ENCODE data around the gene SRCAP. TPM values are rescaled to one million over a fixed set of nuclear protein-coding genes. Genes with fewer than 3 reads are reported as not detected.
A peak's percentile ranks its signal among the peaks of the same experiment; 100 is the strongest.

SRCAP gene
- total RNA-seq, 1 experiment from 2014 or later: 13.2 TPM

- H3K9ac ChIP-seq (ENCODE audit: low read length): no peak overlapping the region
- no peaks in the 10 kb centered on the region for H3K27me3 ChIP-seq (ENCODE audit: low read length)
- H3K9me2 ChIP-seq (replicated peaks; ENCODE audit: insufficient read depth, low read length): no peaks in the 10 kb centered on the region
- peaks cover 8% of the 10 kb centered on the region; the same call in 1 of the 2 replicates for H3K36me3 ChIP-seq (ENCODE audit: insufficient read depth, low read length)
- no peak for DNase-seq
- no peak overlapping the region for H3K4me2 ChIP-seq (ENCODE audit: low read depth, low read length, poor library complexity, severe bottlenecking)
- H3K27ac ChIP-seq (ENCODE audit: low read length): no peak overlapping the region
- H3K9me3 ChIP-seq (ENCODE audit: low read length): no peaks in the 10 kb centered on the region
- no peak overlapping the region for H2AFZ ChIP-seq (ENCODE audit: low read length)
- H4K20me1 ChIP-seq (ENCODE audit: insufficient read depth, low read depth, low read length): no peaks in the 10 kb centered on the region
- peaks cover 33% of the 10 kb centered on the region for H3K4me1 ChIP-seq (ENCODE audit: low read length)
- peaks cover 24% of the 10 kb centered on the region for H3K79me2 ChIP-seq (ENCODE audit: low read length)
- H3K4me3 ChIP-seq (ENCODE audit: low read length): no peak overlapping the region
Observed at GRCh38 chr16:30655815-30656347, 43.1 kb upstream of the SRCAP start.

DNA sequence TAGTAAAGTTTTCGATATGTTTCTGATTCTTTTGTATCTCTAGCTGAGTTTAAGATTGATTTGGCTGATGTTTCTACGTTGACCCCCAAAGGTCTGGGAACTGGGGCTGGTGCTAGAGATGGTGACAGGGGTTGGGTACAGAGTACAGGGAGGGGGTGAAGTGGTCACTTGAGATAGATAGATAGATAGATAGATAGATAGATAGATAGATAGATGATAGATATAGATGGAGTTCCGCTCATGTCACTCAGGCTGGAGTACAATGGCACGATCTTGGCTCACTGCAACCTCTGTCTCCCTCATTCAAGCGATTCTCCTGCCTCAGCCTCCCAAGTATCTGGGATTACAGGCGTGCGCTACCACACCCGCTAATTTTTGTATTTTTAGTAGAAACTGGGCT lies 42.6 kb upstream of the SRCAP start:
- Histone ChIP-seq H3K27me3 (ENCODE audit: low read length) (no peaks in the 10 kb centered on the region), H3K4me1 (ENCODE audit: low read length) (peaks cover 38% of the 10 kb centered on the region), H3K9me3 (ENCODE audit: low read length) (no peaks in the 10 kb centered on the region), H3K36me3 (ENCODE audit: insufficient read depth, low read length) (peaks cover 13% of the 10 kb centered on the region; the same call in 1 of the 2 replicates), H3K9ac (ENCODE audit: low read length) (0 out of 2 replicates have a peak overlapping the region, but pooled peaks have one; percentile 84), H3K27ac (ENCODE audit: low read length) (no peak overlapping the region), H3K4me2 (ENCODE audit: low read depth, low read length, poor library complexity, severe bottlenecking) (no peak overlapping the region), H3K79me2 (ENCODE audit: low read length) (peaks cover 29% of the 10 kb centered on the region), H3K9me2 (replicated peaks; ENCODE audit: insufficient read depth, low read length) (no peaks in the 10 kb centered on the region), H2AFZ (ENCODE audit: low read length) (no peak overlapping the region), H4K20me1 (ENCODE audit: insufficient read depth, low read depth, low read length) (no peaks in the 10 kb centered on the region), H3K4me3 (ENCODE audit: low read length) (no peak overlapping the region)
- DNase-seq: no peak

DNA sequence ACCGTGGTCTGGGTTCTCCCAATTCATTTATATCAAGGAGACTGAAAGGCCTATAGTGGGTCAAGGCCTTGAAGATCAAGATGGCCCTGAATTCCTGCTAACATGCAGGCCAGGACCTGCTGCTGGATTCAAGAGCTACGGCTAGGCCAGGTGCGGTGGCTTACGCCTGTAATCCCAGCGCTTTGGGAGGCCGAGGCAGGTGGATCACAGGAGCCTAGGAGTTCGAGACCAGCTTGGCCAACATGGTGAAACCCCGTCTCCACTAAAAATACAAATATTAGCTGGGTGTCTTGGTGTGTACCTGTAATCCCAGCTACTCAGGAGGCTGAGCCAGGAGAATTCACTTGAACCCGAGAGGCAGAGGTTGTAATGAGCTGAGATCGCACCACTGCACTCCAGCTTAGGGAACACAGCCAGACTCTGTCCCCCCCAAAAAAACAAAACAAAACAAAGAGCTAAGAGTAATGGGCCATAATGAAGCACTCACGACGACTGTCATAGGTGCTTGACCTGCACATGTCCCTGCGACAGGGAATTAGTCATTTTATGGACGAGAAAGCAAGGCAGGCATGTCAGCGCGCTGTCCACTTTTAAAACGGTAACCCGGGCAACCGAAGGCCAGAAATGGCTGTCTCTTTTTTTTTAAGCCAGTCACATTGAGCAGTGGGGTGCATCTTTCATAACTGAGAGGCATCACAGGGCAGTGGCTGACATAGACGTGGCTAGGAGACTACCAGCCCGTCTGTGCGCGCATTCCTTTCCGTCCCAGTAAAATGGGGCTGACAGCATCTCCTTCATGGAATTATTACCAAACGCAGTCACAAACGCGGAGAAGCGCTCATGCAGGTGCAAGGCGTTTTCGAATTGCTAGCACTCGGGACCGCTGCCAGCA lies 41.8 kb upstream of the SRCAP start:
- H3K9ac ChIP-seq (ENCODE audit: low read length): peak overlapping the region; percentile 84
- peak overlapping the region; percentile 71 for H3K4me3 ChIP-seq (ENCODE audit: low read length)
- peaks cover 36% of the 10 kb centered on the region for H3K4me1 ChIP-seq (ENCODE audit: low read length)
- H3K27ac ChIP-seq (ENCODE audit: low read length): peak overlapping the region; percentile 51
- peaks cover 32% of the 10 kb centered on the region for H3K79me2 ChIP-seq (ENCODE audit: low read length)
- H3K36me3 ChIP-seq (ENCODE audit: insufficient read depth, low read length): peaks cover 19% of the 10 kb centered on the region
- H3K9me2 ChIP-seq (replicated peaks; ENCODE audit: insufficient read depth, low read length): no peaks in the 10 kb centered on the region
- no peaks in the 10 kb centered on the region for H4K20me1 ChIP-seq (ENCODE audit: insufficient read depth, low read depth, low read length)
- H3K27me3 ChIP-seq (ENCODE audit: low read length): no peaks in the 10 kb centered on the region
- no peak for DNase-seq
- peak overlapping the region; percentile 50; the same call in 1 of the 2 replicates for H2AFZ ChIP-seq (ENCODE audit: low read length)
- peak overlapping the region; percentile 79 for H3K4me2 ChIP-seq (ENCODE audit: low read depth, low read length, poor library complexity, severe bottlenecking)
- H3K9me3 ChIP-seq (ENCODE audit: low read length): no peaks in the 10 kb centered on the region

DNA sequence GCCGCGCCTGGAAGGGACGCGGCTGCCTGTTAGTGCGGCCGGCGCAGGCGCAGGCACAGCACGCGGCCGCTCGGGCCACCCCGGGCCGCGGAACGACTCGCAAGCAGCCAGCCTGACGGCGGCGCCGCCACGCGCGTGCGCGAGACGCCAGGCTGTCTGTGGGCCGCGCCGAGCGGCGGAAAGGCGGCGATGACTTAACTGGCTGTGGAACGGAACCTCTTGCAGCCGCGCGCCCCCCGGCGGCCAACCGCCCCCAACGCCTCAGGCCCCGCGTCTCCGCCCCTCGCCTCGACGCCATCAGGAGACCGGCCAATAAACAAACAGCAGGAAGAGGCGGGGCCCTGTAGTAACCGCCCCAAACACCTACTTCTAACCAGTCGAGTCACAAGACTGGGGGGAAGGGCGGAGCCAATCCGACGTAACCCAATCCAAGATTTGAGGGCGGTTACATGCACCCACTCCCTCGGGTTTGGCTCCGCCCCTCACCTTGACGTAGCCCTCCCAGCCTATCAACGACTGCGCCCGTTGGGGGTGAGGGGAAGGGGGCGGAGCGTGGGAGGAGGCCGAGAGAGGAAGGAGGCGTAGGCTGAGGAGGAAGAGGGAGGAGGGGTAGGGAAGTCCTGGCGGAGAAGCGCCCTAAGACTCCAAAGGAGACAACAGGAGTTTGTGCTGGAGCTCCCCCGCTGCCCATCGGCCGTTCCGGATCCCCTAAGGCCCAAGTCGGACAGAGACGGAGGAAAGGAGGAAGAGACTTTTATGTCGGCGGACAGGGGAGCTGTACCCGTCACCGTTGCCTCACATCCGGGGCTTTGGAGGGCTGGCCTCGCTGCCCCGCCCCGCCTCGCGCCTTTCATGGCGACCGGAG lies 40.9 kb upstream of the SRCAP start, which contains the start of gene FBRS:
TSS of gene FBRS (plus strand) at position 566 of the 865 bp plus-strand sequence. CDS start 1,088 bp downstream, outside the sequence.
- no peaks in the 10 kb centered on the region for H3K9me3 ChIP-seq (ENCODE audit: low read length)
- peak within 1 kb of the TSS; percentile 50; the same call in 1 of the 2 replicates for H2AFZ ChIP-seq (ENCODE audit: low read length)
- no peaks in the 10 kb centered on the region for H3K27me3 ChIP-seq (ENCODE audit: low read length)
- H3K27ac ChIP-seq (ENCODE audit: low read length): peak within 1 kb of the TSS; percentile 88
- H3K4me2 ChIP-seq (ENCODE audit: low read depth, low read length, poor library complexity, severe bottlenecking): peak within 1 kb of the TSS; percentile 100
- H3K79me2 ChIP-seq (ENCODE audit: low read length): peaks cover 34% of the 10 kb centered on the region
- peaks cover 4% of the 10 kb centered on the region; the same call in 1 of the 2 replicates for H4K20me1 ChIP-seq (ENCODE audit: insufficient read depth, low read depth, low read length)
- no peaks in the 10 kb centered on the region for H3K9me2 ChIP-seq (replicated peaks; ENCODE audit: insufficient read depth, low read length)
- H3K4me3 ChIP-seq (ENCODE audit: low read length): peak within 1 kb of the TSS; percentile 95
- peak; percentile 100 for DNase-seq
- peak within 1 kb of the TSS; percentile 84 for H3K9ac ChIP-seq (ENCODE audit: low read length)
- H3K36me3 ChIP-seq (ENCODE audit: insufficient read depth, low read length): peaks cover 28% of the 10 kb centered on the region
- H3K4me1 ChIP-seq (ENCODE audit: low read length): peaks cover 35% of the 10 kb centered on the region

DNA sequence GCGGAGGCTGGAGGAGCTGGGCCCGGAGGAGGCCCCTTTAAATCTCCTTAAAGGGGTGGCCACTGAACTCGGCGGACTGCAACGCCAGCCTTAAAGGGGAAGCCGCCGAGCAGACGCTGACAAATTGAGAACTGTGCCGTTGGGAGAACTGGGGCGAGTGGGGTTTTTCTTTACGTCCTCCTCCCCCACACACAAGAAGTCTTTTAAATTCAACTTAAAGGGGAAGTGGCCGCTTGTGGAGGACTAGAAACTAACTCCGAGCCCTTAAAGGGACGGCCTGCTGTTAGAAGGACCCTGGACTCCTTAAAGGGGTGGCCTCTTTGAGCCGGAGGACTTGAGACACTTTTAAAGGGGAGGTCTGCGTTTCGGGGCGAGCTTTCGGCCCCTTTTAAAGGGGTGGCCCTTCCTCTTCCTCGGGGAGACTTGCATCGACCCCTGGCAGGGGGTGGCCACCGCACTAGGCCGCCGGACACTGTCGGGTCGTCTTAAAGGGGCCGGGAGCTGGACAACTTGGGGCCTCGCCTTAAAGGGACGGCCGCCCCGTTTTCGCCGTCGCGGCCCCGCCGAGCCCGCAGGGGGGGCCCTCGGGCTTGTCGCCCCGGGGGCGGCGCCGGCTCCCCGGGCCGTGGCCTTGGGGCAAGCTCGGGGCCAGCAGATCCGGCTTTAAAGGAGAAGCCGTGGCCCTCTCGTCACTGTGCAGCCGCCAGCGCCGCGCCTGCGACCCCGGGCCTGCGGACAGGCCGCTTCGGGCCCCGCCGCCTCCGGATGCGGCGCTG lies 40.1 kb upstream of the SRCAP start:
- H2AFZ ChIP-seq (ENCODE audit: low read length): peak overlapping the region; percentile 16; the same call in 1 of the 2 replicates
- peaks cover 7% of the 10 kb centered on the region; the same call in 1 of the 2 replicates for H4K20me1 ChIP-seq (ENCODE audit: insufficient read depth, low read depth, low read length)
- peak overlapping the region; percentile 100 for H3K4me2 ChIP-seq (ENCODE audit: low read depth, low read length, poor library complexity, severe bottlenecking)
- no peaks in the 10 kb centered on the region for H3K27me3 ChIP-seq (ENCODE audit: low read length)
- no peaks in the 10 kb centered on the region for H3K9me2 ChIP-seq (replicated peaks; ENCODE audit: insufficient read depth, low read length)
- peaks cover 42% of the 10 kb centered on the region for H3K79me2 ChIP-seq (ENCODE audit: low read length)
- H3K36me3 ChIP-seq (ENCODE audit: insufficient read depth, low read length): peaks cover 33% of the 10 kb centered on the region
- peak overlapping the region; percentile 95 for H3K4me3 ChIP-seq (ENCODE audit: low read length)
- no peaks in the 10 kb centered on the region for H3K9me3 ChIP-seq (ENCODE audit: low read length)
- peak; percentile 98 for DNase-seq
- peaks cover 35% of the 10 kb centered on the region for H3K4me1 ChIP-seq (ENCODE audit: low read length)
- peak overlapping the region; percentile 84 for H3K9ac ChIP-seq (ENCODE audit: low read length)
- H3K27ac ChIP-seq (ENCODE audit: low read length): peak overlapping the region; percentile 88

GRCh38 chr16:30659507-30660423 lies 39.2 kb upstream of the SRCAP start:
- Histone ChIP-seq H4K20me1 (ENCODE audit: insufficient read depth, low read depth, low read length) (peaks cover 7% of the 10 kb centered on the region; the same call in 1 of the 2 replicates), H2AFZ (ENCODE audit: low read length) (no peak overlapping the region; the same call in 1 of the 2 replicates), H3K9ac (ENCODE audit: low read length) (peak overlapping the region; percentile 84), H3K4me1 (ENCODE audit: low read length) (peaks cover 35% of the 10 kb centered on the region), H3K4me2 (ENCODE audit: low read depth, low read length, poor library complexity, severe bottlenecking) (peak overlapping the region; percentile 100), H3K36me3 (ENCODE audit: insufficient read depth, low read length) (peaks cover 33% of the 10 kb centered on the region), H3K27ac (ENCODE audit: low read length) (peak overlapping the region; percentile 88), H3K4me3 (ENCODE audit: low read length) (peak overlapping the region; percentile 95), H3K27me3 (ENCODE audit: low read length) (no peaks in the 10 kb centered on the region), H3K79me2 (ENCODE audit: low read length) (peaks cover 42% of the 10 kb centered on the region), H3K9me2 (replicated peaks; ENCODE audit: insufficient read depth, low read length) (no peaks in the 10 kb centered on the region), H3K9me3 (ENCODE audit: low read length) (no peaks in the 10 kb centered on the region)
- peak; percentile 84 for DNase-seq
